ENCODE data around the gene FAM83E. TPM values are rescaled to one million over a fixed set of nuclear protein-coding genes. Genes with fewer than 3 reads are reported as not detected.
A peak's percentile ranks its signal among the peaks of the same experiment; 100 is the strongest.

FAM83E gene
- total and polyA plus RNA-seq, 10 of the 15 experiments (the other 5 are each of a cell fraction or from before 2014, with no cell fraction given): 0.14 to 2.5 (median 0.33) TPM; not detected in 4

DNA sequence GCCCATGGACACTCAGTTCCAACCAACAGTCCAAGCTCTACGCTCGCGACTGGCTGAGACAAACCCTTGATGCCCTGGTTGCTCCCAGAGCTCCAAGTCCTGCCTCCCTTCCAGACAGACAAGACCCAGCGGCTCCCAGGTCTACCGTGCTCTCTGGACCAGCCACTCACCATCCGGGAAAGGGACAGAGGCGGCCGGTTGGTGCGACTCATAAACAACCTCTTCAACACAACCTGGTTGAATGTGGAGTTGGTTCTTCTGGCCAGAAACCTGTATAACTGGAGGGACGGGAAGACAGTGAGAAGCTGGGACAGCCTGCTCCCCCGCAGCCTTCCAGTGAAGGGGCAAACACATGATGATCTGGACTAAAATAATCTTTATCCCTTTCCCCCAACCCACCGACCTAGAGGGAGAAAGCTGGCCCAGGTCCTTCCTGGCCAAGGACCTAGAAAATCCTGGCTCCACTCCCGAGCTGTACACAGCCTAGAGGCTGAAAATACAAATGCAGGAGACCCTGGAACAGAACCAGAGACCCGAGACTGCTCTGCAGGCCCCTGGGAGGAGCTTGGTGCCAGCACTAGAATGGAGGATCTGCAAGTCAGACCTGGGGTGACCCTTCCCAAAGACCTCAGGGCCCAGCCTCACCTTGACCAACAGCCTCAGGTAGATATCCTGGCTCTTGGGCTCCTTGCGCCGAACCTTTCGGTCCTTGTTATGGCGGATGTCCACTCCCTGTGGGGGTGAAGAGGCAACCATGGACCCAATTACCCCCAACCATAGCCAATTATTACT lies 2.5 kb upstream of the FAM83E start:
- RAD21 ChIA-PET (ENCODE audit: unreplicated experiment): interaction anchor here (0.7 kb wide), 1 partner anchor 8 kb away, joined by 3 read pairs; no protein-coding TSS in a partner anchor
- TF ChIP-seq, protein P1, sequence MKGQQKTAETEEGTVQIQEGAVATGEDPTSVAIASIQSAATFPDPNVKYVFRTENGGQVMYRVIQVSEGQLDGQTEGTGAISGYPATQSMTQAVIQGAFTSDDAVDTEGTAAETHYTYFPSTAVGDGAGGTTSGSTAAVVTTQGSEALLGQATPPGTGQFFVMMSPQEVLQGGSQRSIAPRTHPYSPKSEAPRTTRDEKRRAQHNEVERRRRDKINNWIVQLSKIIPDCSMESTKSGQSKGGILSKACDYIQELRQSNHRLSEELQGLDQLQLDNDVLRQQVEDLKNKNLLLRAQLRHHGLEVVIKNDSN (IDR thresholded peaks at IDR 0.05; ENCODE audit: borderline replicate concordance, extremely low read length, insufficient read depth, low read depth, low read length): no peak
- TF ChIP-seq, protein P2, sequence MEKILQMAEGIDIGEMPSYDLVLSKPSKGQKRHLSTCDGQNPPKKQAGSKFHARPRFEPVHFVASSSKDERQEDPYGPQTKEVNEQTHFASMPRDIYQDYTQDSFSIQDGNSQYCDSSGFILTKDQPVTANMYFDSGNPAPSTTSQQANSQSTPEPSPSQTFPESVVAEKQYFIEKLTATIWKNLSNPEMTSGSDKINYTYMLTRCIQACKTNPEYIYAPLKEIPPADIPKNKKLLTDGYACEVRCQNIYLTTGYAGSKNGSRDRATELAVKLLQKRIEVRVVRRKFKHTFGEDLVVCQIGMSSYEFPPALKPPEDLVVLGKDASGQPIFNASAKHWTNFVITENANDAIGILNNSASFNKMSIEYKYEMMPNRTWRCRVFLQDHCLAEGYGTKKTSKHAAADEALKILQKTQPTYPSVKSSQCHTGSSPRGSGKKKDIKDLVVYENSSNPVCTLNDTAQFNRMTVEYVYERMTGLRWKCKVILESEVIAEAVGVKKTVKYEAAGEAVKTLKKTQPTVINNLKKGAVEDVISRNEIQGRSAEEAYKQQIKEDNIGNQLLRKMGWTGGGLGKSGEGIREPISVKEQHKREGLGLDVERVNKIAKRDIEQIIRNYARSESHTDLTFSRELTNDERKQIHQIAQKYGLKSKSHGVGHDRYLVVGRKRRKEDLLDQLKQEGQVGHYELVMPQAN (conservative IDR thresholded peaks at IDR 0.05): no peak
- no peak for TF ChIP-seq HDAC2 (IDR thresholded peaks at IDR 0.05)
- no peak for TF ChIP-seq RBBP5 (conservative IDR thresholded peaks at IDR 0.05)
- no peak for TF ChIP-seq RAD51 (IDR thresholded peaks at IDR 0.05)
- TF ChIP-seq SMAD1 (IDR thresholded peaks at IDR 0.05; ENCODE audit: low read depth, partially characterized antibody): no peak
- no peak for TF ChIP-seq BHLHE40 (IDR thresholded peaks at IDR 0.05; ENCODE audit: borderline replicate concordance in 1 of 2, low read depth in 2 of 2, low read length in 1 of 2)
- TF ChIP-seq MEF2B (IDR thresholded peaks at IDR 0.05; ENCODE audit: partially characterized antibody, poor library complexity, severe bottlenecking): no peak
- TF ChIP-seq FOXK2 (IDR thresholded peaks at IDR 0.05): no peak
- no peak for TF ChIP-seq CREM (IDR thresholded peaks at IDR 0.05; ENCODE audit: low read depth)
- no peak; the same call in 1 of the 2 replicates for TF ChIP-seq POLR2A (IDR thresholded peaks at IDR 0.05; ENCODE audit: low read depth, low read length)
- TF ChIP-seq, protein P3, sequence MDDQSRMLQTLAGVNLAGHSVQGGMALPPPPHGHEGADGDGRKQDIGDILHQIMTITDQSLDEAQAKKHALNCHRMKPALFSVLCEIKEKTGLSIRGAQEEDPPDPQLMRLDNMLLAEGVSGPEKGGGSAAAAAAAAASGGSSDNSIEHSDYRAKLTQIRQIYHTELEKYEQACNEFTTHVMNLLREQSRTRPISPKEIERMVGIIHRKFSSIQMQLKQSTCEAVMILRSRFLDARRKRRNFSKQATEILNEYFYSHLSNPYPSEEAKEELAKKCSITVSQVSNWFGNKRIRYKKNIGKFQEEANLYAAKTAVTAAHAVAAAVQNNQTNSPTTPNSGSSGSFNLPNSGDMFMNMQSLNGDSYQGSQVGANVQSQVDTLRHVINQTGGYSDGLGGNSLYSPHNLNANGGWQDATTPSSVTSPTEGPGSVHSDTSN (IDR thresholded peaks at IDR 0.05; ENCODE audit: insufficient replicate concordance, low read depth, low read length): no peak
- TF ChIP-seq SMAD5 (IDR thresholded peaks at IDR 0.05; ENCODE audit: low read depth): no peak
- no peak for TF ChIP-seq FOS (IDR thresholded peaks at IDR 0.05; ENCODE audit: borderline replicate concordance, extremely low read depth, insufficient read length)
- TF ChIP-seq ZNF274 (IDR thresholded peaks at IDR 0.05; ENCODE audit: insufficient read depth, insufficient read length): no peak
- TF ChIP-seq, protein P4, sequence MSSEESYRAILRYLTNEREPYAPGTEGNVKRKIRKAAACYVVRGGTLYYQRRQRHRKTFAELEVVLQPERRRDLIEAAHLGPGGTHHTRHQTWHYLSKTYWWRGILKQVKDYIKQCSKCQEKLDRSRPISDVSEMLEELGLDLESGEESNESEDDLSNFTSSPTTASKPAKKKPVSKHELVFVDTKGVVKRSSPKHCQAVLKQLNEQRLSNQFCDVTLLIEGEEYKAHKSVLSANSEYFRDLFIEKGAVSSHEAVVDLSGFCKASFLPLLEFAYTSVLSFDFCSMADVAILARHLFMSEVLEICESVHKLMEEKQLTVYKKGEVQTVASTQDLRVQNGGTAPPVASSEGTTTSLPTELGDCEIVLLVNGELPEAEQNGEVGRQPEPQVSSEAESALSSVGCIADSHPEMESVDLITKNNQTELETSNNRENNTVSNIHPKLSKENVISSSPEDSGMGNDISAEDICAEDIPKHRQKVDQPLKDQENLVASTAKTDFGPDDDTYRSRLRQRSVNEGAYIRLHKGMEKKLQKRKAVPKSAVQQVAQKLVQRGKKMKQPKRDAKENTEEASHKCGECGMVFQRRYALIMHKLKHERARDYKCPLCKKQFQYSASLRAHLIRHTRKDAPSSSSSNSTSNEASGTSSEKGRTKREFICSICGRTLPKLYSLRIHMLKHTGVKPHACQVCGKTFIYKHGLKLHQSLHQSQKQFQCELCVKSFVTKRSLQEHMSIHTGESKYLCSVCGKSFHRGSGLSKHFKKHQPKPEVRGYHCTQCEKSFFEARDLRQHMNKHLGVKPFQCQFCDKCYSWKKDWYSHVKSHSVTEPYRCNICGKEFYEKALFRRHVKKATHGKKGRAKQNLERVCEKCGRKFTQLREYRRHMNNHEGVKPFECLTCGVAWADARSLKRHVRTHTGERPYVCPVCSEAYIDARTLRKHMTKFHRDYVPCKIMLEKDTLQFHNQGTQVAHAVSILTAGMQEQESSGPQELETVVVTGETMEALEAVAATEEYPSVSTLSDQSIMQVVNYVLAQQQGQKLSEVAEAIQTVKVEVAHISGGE (CRISPR knock-in tag; IDR thresholded peaks at IDR 0.05): no peak

More for the DNA sequence above, 2.5 kb upstream of the FAM83E start:
- Histone ChIP-seq H3K9me3 (replicated peaks; ENCODE audit: control insufficient read depth, insufficient read depth, low read length) (no peaks in the 10 kb centered on the region), H3K79me2 (ENCODE audit: control insufficient read depth, insufficient read depth, low read length) (peaks cover 48% of the 10 kb centered on the region), H3K4me2 (ENCODE audit: control insufficient read depth, insufficient read depth) (peak overlapping the region; percentile 88), H3K4me1 (ENCODE audit: control insufficient read depth, insufficient read depth, low read length) (peaks cover 15% of the 10 kb centered on the region), H3K36me3 (ENCODE audit: control insufficient read depth in 2 of 2, insufficient read depth in 2 of 2, low read length in 1 of 2) (peaks cover 25 to 32% of the 10 kb centered on the region in 2 experiments), H3K27ac (ENCODE audit: control insufficient read depth, insufficient read depth) (peak overlapping the region; percentile 95), H3K27me3 (replicated peaks in 1 of 2; ENCODE audit: control insufficient read depth in 2 of 2, insufficient read depth in 2 of 2, low read length in 1 of 2) (no peaks in the 10 kb centered on the region), H4K20me1 (ENCODE audit: control insufficient read depth, insufficient read depth) (peaks cover 15% of the 10 kb centered on the region), H3K9ac (ENCODE audit: control insufficient read depth, insufficient read depth, low read length) (peak overlapping the region; percentile 99), H2AFZ (ENCODE audit: control insufficient read depth, low read depth, low read length) (no peak overlapping the region), H3K4me3 (peak overlapping the region; percentile 93)
- in situ Hi-C loops (cut with MboI): no loop called here
- no peak for DNase-seq (ENCODE audit: low read depth, low spot score)
- BruUV-seq (replicated peaks): no TSS peak
- 40% methylated on average over 18 of the region's 18 CpGs for WGBS (ENCODE audit: insufficient coverage, insufficient replicate concordance, low lambda C conversion rate, missing lambda C conversion rate)
- no peak for ATAC-seq
- POLR2A ChIA-PET: interaction anchor here (0.5 to 1.4 kb wide), 6 partner anchors 9 to 1133 kb away, joined by 3 to 5 read pairs (median 3); partner anchors contain the start of gene DBP
- intact Hi-C loops (cut with micrococcal nuclease; ENCODE audit: unreplicated experiment): no loop called here
- CTCF ChIA-PET: interaction anchor here (1.6 to 1.8 kb wide), 3 partner anchors 9 to 226 kb away, joined by 5 to 8 read pairs (median 6); partner anchors contain the start of gene KDELR1
- no peak for FAIRE-seq
- SMC1A ChIA-PET (ENCODE audit: uncharacterized antibody, unreplicated experiment): interaction anchor here (1.1 to 1.7 kb wide), 3 partner anchors 16 to 111 kb away, joined by 3 read pairs; no protein-coding TSS in a partner anchor

Measured in GM12878 (cell line).